Endodermal cell (in vitro differentiated cells): ENCODE results near the gene ARAP3. TPM values are rescaled to one million over a fixed set of nuclear protein-coding genes. Genes with fewer than 3 reads are reported as not detected.

Experiments
- DNase-seq: peaks from one replicate; pipeline ENCODE4 v3.0.0-alpha.2; 2017
- H3K27ac ChIP-seq: 2 replicates; pipeline ENCODE4 v1.5.1; 2013; ENCODE audit warnings: mild to moderate bottlenecking, low read depth, low read length, moderate library complexity
- H3K27me3 ChIP-seq: 2 replicates; pipeline ENCODE4 v1.6.1; 2013; ENCODE audit warnings: mild to moderate bottlenecking, low read length, moderate library complexity; ENCODE audit not compliant: insufficient read depth, control insufficient read depth, poor library complexity, severe bottlenecking
- H3K36me3 ChIP-seq: 2 replicates; pipeline ENCODE4 v1.7.0; 2013; ENCODE audit warnings: mild to moderate bottlenecking, low read length, moderate library complexity; ENCODE audit not compliant: control insufficient read depth, insufficient read depth
- H3K4me1 ChIP-seq: one replicate; pipeline ENCODE4 v1.7.0; 2013; ENCODE audit warnings: low read length; ENCODE audit not compliant: control insufficient read depth, insufficient read depth
- H3K4me3 ChIP-seq: 2 replicates; pipeline ENCODE4 v1.5.1; 2013; ENCODE audit warnings: mild to moderate bottlenecking, low read length, moderate library complexity
- H3K9ac ChIP-seq: 2 replicates; pipeline ENCODE4 v1.6.1; 2013; ENCODE audit warnings: mild to moderate bottlenecking, low read length, moderate library complexity; ENCODE audit not compliant: poor library complexity, severe bottlenecking; ENCODE audit errors: extremely low read depth
- H3K9me3 ChIP-seq: 2 replicates; pipeline ENCODE4 v1.6.1; 2013; ENCODE audit warnings: mild to moderate bottlenecking, low read length, moderate library complexity; ENCODE audit not compliant: control insufficient read depth
- H3K27ac Mint-ChIP-seq: 2 replicates; pipeline ENCODE4 v1.8.0; 2020; ENCODE audit warnings: mixed read lengths
- H3K27me3 Mint-ChIP-seq: 2 replicates; pipeline ENCODE4 v1.8.0; 2021; ENCODE audit warnings: mild to moderate bottlenecking, mixed read lengths; ENCODE audit not compliant: insufficient read depth
- H3K36me3 Mint-ChIP-seq: 2 replicates; pipeline ENCODE4 v1.8.0; 2020; ENCODE audit warnings: low read depth, mixed read lengths
- H3K4me1 Mint-ChIP-seq: 2 replicates; pipeline ENCODE4 v1.8.0; 2020; ENCODE audit warnings: mixed read lengths
- H3K4me3 Mint-ChIP-seq: 2 replicates; pipeline ENCODE4 v1.8.0; 2020; ENCODE audit warnings: mild to moderate bottlenecking, moderate library complexity, mixed read lengths
- H3K9me3 Mint-ChIP-seq: 2 replicates; pipeline ENCODE4 v1.8.0; 2020; ENCODE audit warnings: mild to moderate bottlenecking, mixed read lengths
- CTCF ChIP-seq: fragments of 200-600 bp; sonication (generic); conservative IDR thresholded peaks from 2 replicates; pipeline ENCODE4 v1.5.0; 2021; ENCODE audit warnings: antibody characterized with exemption, mild to moderate bottlenecking
- WGBS, 2 experiments: methylation state at CpG; one replicate each; pipeline versions ENCODE4 v1.1.5 to v1.1.7; 2013; ENCODE audit warnings: missing lambda C conversion rate in 2 of 2, mixed read lengths in 1 of 2; ENCODE audit not compliant: insufficient coverage in 1 of 2, insufficient read length in 1 of 2; 5-methylcytosine and 5-hydroxymethylcytosine counted together
- total RNA-seq, 2 donors: library from RNA; stranded (reverse); fragmentation: NEBNext Ultra II Directional in 1 of 2; extraction: Animal tissue kit (Norgen Biotek cat#: 25700) in 1 of 2; gene quantifications; 2 replicates in 1 of 2; 3 replicates in 1 of 2; pipeline ENCODE4 v1.2.1, GENCODE V29; 2021

Gene ARAP3
- total RNA-seq, 2 donors from 2014 or later, result 32.5 to 41.3 TPM

GRCh38 chr5:141623186-141623585 lies 58.8 kb downstream of the ARAP3 start:
- Histone ChIP-seq H3K9me3 (no peaks in the 10 kb centered on the region), H3K27me3 (no peaks in the 10 kb centered on the region), H3K36me3 (peaks cover 78% of the 10 kb centered on the region), H3K4me1 (no peaks in the 10 kb centered on the region), H3K4me3 (no peak overlapping the region), H3K27ac (no peak overlapping the region), H3K9ac (no peak overlapping the region)
- Mint-ChIP-seq H3K27ac (no peak overlapping the region), H3K9me3 (no peaks in the 10 kb centered on the region), H3K4me1 (no peaks in the 10 kb centered on the region), H3K27me3 (no peaks in the 10 kb centered on the region), H3K36me3 (peaks cover 44% of the 10 kb centered on the region), H3K4me3 (no peak overlapping the region)
- no peak for TF ChIP-seq CTCF
- DNase-seq, result no peak

DNA sequence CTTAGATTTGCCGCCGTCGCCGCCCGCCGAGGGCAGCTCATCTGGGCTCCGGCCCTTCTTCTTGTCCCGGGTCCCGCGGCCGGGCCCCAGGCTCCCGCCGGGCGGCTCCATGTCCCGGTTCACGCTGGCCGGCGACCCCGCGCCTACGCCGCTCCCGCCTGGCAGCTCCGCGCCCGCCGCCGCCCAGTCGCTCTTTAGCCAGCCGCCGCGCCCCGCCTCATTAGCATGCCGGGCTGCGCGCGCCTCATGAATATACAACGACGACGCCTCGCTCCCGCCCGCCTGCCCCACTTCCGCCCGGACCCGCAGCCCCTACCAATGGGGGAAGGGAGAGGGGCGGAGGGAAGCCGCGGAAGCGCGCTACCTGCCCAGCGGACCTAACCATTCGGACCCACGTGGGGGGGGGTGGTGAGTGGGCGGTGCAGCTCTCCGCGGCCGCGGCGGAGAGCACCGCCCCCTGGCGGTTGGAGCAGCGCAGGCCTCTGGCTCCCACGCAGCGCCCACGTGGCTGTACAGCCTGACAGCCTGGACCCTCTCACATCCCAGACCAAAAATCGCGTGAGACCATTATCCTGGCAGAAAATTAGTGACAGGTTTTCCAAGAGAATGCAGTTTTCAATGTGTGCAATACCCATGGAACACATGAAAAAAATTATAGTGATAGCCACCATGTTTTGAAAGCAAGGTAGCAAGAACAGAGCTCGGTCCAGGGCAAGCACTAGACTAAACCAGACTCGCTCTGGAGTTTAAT lies 63.1 kb downstream of the ARAP3 start, which contains the start of gene DIAPH1:
Gene DIAPH1, minus strand, starts transcription at position 197 of the 751 bp plus-strand sequence. Its CDS starts 86 bp downstream, at position 111.
- peak within 1 kb of the TSS; percentile 58 for H3K27ac ChIP-seq
- Mint-ChIP-seq H3K36me3 (peaks cover 25% of the 10 kb centered on the region), H3K9me3 (no peaks in the 10 kb centered on the region), H3K4me1 (peaks cover 31% of the 10 kb centered on the region), H3K27me3 (no peaks in the 10 kb centered on the region), H3K4me3 (peak within 1 kb of the TSS; percentile 94), H3K27ac (peak within 1 kb of the TSS; percentile 97)
- H3K4me1 ChIP-seq, result peaks cover 3% of the 10 kb centered on the region
- TF ChIP-seq CTCF, result peak; percentile 99
- peaks cover 44% of the 10 kb centered on the region for H3K36me3 ChIP-seq
- 4 to 11% methylated on average over 16 to 70 of the region's 70 CpGs for WGBS, 2 experiments
- peak; percentile 99 for DNase-seq
- H3K9ac ChIP-seq, result peak within 1 kb of the TSS; percentile 90
- H3K9me3 ChIP-seq, result no peaks in the 10 kb centered on the region
- no peaks in the 10 kb centered on the region for H3K27me3 ChIP-seq
- H3K4me3 ChIP-seq, result peak within 1 kb of the TSS; percentile 83

DNA sequence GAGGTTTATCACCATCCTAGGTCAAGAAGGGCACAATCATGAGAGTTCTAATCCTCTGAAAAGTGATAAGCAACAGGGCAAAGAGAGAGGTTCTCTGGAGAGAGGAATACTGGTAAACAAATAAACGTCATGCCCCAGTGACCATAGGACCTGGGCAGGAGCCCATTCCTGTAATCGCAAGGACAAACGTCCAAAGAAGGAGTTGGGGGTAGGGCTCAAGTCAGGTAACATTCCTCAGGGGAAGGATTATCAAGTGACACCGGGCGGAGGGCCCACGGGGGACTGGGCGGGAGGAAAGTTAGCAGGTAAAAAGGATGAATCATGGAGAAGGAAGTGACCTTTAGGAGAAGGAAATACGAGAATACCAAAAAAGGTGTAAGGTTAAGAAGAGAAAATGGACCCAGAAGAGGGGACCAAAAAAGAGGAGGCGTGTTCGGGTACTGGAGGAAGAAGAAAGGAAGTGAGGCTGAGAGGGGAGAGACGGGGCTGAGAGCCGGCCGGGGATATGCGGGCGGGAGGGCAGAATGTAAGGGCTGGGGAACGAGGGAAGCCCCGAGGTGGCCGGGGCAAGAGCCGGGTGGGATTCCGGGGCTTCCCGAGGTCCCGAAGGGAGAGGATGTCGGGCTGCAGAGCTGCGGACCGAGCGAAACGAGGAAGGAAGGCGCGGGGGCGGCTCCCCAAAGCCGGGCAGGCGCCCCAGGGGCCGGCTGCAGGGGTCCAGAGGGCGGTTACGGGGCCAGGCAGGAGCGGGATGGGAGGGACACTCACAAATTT lies 63.8 kb downstream of the ARAP3 start:
- DNase-seq, result peak; percentile 90

More for the DNA sequence above, 63.8 kb downstream of the ARAP3 start:
- TF ChIP-seq CTCF, result no peak
- Histone ChIP-seq H3K27ac (peak overlapping the region; percentile 58), H3K27me3 (no peaks in the 10 kb centered on the region), H3K36me3 (peaks cover 37% of the 10 kb centered on the region), H3K4me3 (peak overlapping the region; percentile 83), H3K9me3 (no peaks in the 10 kb centered on the region), H3K9ac (peak overlapping the region; percentile 90), H3K4me1 (peaks cover 9% of the 10 kb centered on the region)
- no peaks in the 10 kb centered on the region for H3K9me3 Mint-ChIP-seq
- peak overlapping the region; percentile 94 for H3K4me3 Mint-ChIP-seq
- no peaks in the 10 kb centered on the region for H3K27me3 Mint-ChIP-seq
- H3K4me1 Mint-ChIP-seq, result peaks cover 37% of the 10 kb centered on the region
- peaks cover 19% of the 10 kb centered on the region for H3K36me3 Mint-ChIP-seq
- 0% methylated on average over 14 to 36 of the region's 36 CpGs for WGBS, 2 experiments
- H3K27ac Mint-ChIP-seq, result peak overlapping the region; percentile 97
